Mammary epithelial cell (primary cell): ENCODE results near the gene FHIP2A.

Source experiments
- CTCF ChIP-seq, 2 donors: IDR thresholded peaks in 1 of 2; conservative IDR thresholded peaks in 1 of 2; 2 replicates each; pipeline ENCODE4 v1.5.1; 2011 to 2012; ENCODE audit warnings: inconsistent platforms in 2 of 2, low read length in 2 of 2, mild to moderate bottlenecking in 2 of 2, control low read depth in 1 of 2, low read depth in 1 of 2; ENCODE audit not compliant: insufficient read depth in 1 of 2; ENCODE audit errors: extremely low read depth in 1 of 2
- EZH2 ChIP-seq: IDR thresholded peaks from 2 replicates; pipeline ENCODE4 v1.6.1; 2012; ENCODE audit warnings: low read length, inconsistent platforms, borderline replicate concordance

- TF ChIP-seq CTCF (conservative IDR thresholded peaks at IDR 0.05 in 1 of 2, IDR thresholded peaks at IDR 0.05 in 1 of 2; ENCODE audit: extremely low read depth in 1 of 2, insufficient read depth in 1 of 2, low read depth in 1 of 2, low read length in 2 of 2) (no peak), EZH2 (no peak)
Measured at GRCh38 chr10:114782666-114783065, 38.9 kb upstream of the FHIP2A start.
